ENCODE measurements around the gene FADS6. TPM values are rescaled to one million over a fixed set of nuclear protein-coding genes. Genes with fewer than 3 reads are reported as not detected.

FADS6 gene
- total RNA-seq, 1 donor from 2014 or later = not detected

Other genes starting within 250 kb of the FADS6 start
- gene CD300LF, start 180.7 kb downstream of the FADS6 start, total RNA-seq = not detected in 2 replicates
- 0.17 and 0.37 TPM in 2 replicates for gene RAB37, start 156.4 kb downstream of the FADS6 start, total RNA-seq
- gene NHERF1, start 145.0 kb downstream of the FADS6 start, total RNA-seq = 10.4 and 22.5 TPM in 2 replicates
- gene NAT9, start 117.3 kb downstream of the FADS6 start, total RNA-seq = 29.9 and 37.6 TPM in 2 replicates
- gene GRIN2C, start 33.7 kb downstream of the FADS6 start, total RNA-seq = 0.14 and 0.17 TPM in 2 replicates
- 36.2 and 59.5 TPM in 2 replicates for gene FDXR, start 20.6 kb downstream of the FADS6 start, total RNA-seq
- gene USH1G, start 29.6 kb upstream of the FADS6 start, total RNA-seq = not detected in 2 replicates
- gene OTOP2, start 30.6 kb upstream of the FADS6 start, total RNA-seq = not detected in 2 replicates
- not detected in 2 replicates for gene OTOP3, start 42.3 kb upstream of the FADS6 start, total RNA-seq
- 53.8 and 65.1 TPM in 2 replicates for gene HID1, start 79.1 kb upstream of the FADS6 start, total RNA-seq
- gene CDR2L, start 94.0 kb upstream of the FADS6 start, total RNA-seq = 19.1 and 23.5 TPM in 2 replicates
- gene MRPL58, start 119.0 kb upstream of the FADS6 start, total RNA-seq = 24.7 and 35.6 TPM in 2 replicates
- 214 and 256 TPM in 2 replicates for gene ATP5PD, start 153.3 kb upstream of the FADS6 start, total RNA-seq
- 17.4 and 22.8 TPM in 2 replicates for gene KCTD2, start 153.6 kb upstream of the FADS6 start, total RNA-seq
- gene SLC16A5, start 194.3 kb upstream of the FADS6 start, total RNA-seq = 11.4 and 17.1 TPM in 2 replicates
- 3.1 and 3.9 TPM in 2 replicates for gene ARMC7, start 216.3 kb upstream of the FADS6 start, total RNA-seq
- 48.8 and 51.9 TPM in 2 replicates for gene NT5C, start 238.1 kb upstream of the FADS6 start, total RNA-seq